Spinal cord (tissue), 10 donors: ENCODE measurements around the gene AGRP. TPM values are rescaled to one million over a fixed set of nuclear protein-coding genes. Genes with fewer than 3 reads are reported as not detected.

Experiments used
- DNase-seq, 6 donors: peaks; one replicate each; pipeline versions ENCODE4 v3.0.0 to v3.0.0-alpha.2; 2013 to 2015; ENCODE audit warnings: low spot score in 6 of 6, low read depth in 4 of 6
- H3K27ac ChIP-seq: one replicate; pipeline ENCODE4 v1.5.1; 2013; ENCODE audit warnings: low read depth, low read length, control low read depth
- H3K27me3 ChIP-seq: one replicate; pipeline ENCODE4 v1.6.1; 2013; ENCODE audit warnings: low read length; ENCODE audit not compliant: control insufficient read depth, insufficient read depth
- H3K36me3 ChIP-seq: one replicate; pipeline ENCODE4 v1.6.1; 2013; ENCODE audit warnings: low read length; ENCODE audit not compliant: control insufficient read depth, insufficient read depth
- H3K4me1 ChIP-seq: one replicate; pipeline ENCODE4 v1.6.1; 2013; ENCODE audit warnings: low read length; ENCODE audit not compliant: control insufficient read depth, insufficient read depth
- H3K4me3 ChIP-seq: one replicate; pipeline ENCODE4 v1.5.1; 2013; ENCODE audit warnings: low read depth, low read length, control low read depth
- H3K9me3 ChIP-seq: one replicate; pipeline ENCODE4 v1.6.1; 2013; ENCODE audit warnings: low read length; ENCODE audit not compliant: control insufficient read depth, insufficient read depth
- WGBS: methylation state at CpG from one replicate; pipeline ENCODE4 v1.1.5; 2013; ENCODE audit warnings: missing lambda C conversion rate; ENCODE audit not compliant: insufficient coverage; 5-methylcytosine and 5-hydroxymethylcytosine counted together
- polyA plus RNA-seq, 2 donors: library from polyadenylated mRNA; unstranded; fragments of 120-200 nt; gene quantifications; one replicate each; pipeline ENCODE4 v1.2.1, GENCODE V29; 2013; ENCODE audit not compliant: insufficient read length in 2 of 2
- total RNA-seq, 2 donors: library from RNA; depleted of rRNA in 1 of 2; stranded (reverse); fragments of 120-200 nt in 1 of 2; fragments of >200 nt in 1 of 2; gene quantifications; one replicate each; pipeline versions ENCODE4 v1.2.3 to v1.2.4, GENCODE V29; 2013 to 2014
- donor health status: healthy.

The AGRP gene
- total and polyA plus RNA-seq, 4 donors: 0.35 to 0.56 TPM; not detected in 2

- peaks cover 93% of the 10 kb centered on the region for H3K36me3 ChIP-seq
- no peaks in the 10 kb centered on the region for H3K27me3 ChIP-seq
- DNase-seq: no peak
- no peak overlapping the region for H3K4me3 ChIP-seq
- no peaks in the 10 kb centered on the region for H3K9me3 ChIP-seq
- H3K4me1 ChIP-seq: peaks cover 56% of the 10 kb centered on the region
- WGBS: 98% methylated on average over 4 of the region's 5 CpGs
- no peak overlapping the region for H3K27ac ChIP-seq
Measured at GRCh38 chr16:67448580-67448979, 34.8 kb downstream of the AGRP start.

GRCh38 chr16:67447508-67448076 is 35.8 kb downstream of the AGRP start:
- no peak overlapping the region for H3K27ac ChIP-seq
- H3K4me1 ChIP-seq: peaks cover 56% of the 10 kb centered on the region
- no peak for DNase-seq
- no peaks in the 10 kb centered on the region for H3K27me3 ChIP-seq
- no peak overlapping the region for H3K4me3 ChIP-seq
- no peaks in the 10 kb centered on the region for H3K9me3 ChIP-seq
- H3K36me3 ChIP-seq: peaks cover 93% of the 10 kb centered on the region
- WGBS: 72% methylated on average over 3 of the region's 6 CpGs

GRCh38 chr16:67446968-67447507 is 36.3 kb downstream of the AGRP start:
- no peaks in the 10 kb centered on the region for H3K27me3 ChIP-seq
- peaks cover 92% of the 10 kb centered on the region for H3K36me3 ChIP-seq
- DNase-seq: no peak
- no peaks in the 10 kb centered on the region for H3K9me3 ChIP-seq
- no peak overlapping the region for H3K4me3 ChIP-seq
- peaks cover 58% of the 10 kb centered on the region for H3K4me1 ChIP-seq
- WGBS: 71% methylated on average over 5 of the region's 8 CpGs
- no peak overlapping the region for H3K27ac ChIP-seq

- Histone ChIP-seq H3K27ac (no peak overlapping the region), H3K4me1 (peaks cover 55% of the 10 kb centered on the region), H3K27me3 (no peaks in the 10 kb centered on the region), H3K36me3 (peaks cover 92% of the 10 kb centered on the region), H3K4me3 (no peak overlapping the region), H3K9me3 (no peaks in the 10 kb centered on the region)
- DNase-seq: peak in 1 of 6 donors; percentile 43
- 75% methylated on average over 12 of the region's 12 CpGs for WGBS
Measured at GRCh38 chr16:67445913-67446907, 37.1 kb downstream of the AGRP start.

- 69% methylated on average over 3 of the region's 3 CpGs for whole genome bisulfite sequencing
- DNase-seq: no peak
- peaks cover 92% of the 10 kb centered on the region for H3K36me3 ChIP-seq
- H3K27ac ChIP-seq: no peak overlapping the region
- H3K27me3 ChIP-seq: no peaks in the 10 kb centered on the region
- peaks cover 51% of the 10 kb centered on the region for H3K4me1 ChIP-seq
- no peak overlapping the region for H3K4me3 ChIP-seq
- no peaks in the 10 kb centered on the region for H3K9me3 ChIP-seq
Measured at GRCh38 chr16:67445441-67445912, 37.9 kb downstream of the AGRP start.

- 93% methylated on average over 7 of the region's 7 CpGs for WGBS
- H3K36me3 ChIP-seq: peaks cover 92% of the 10 kb centered on the region
- peaks cover 51% of the 10 kb centered on the region for H3K4me1 ChIP-seq
- H3K27ac ChIP-seq: no peak overlapping the region
- no peak for DNase-seq
- H3K27me3 ChIP-seq: no peaks in the 10 kb centered on the region
- no peaks in the 10 kb centered on the region for H3K9me3 ChIP-seq
- H3K4me3 ChIP-seq: no peak overlapping the region
Measured at GRCh38 chr16:67445126-67445426, 38.3 kb downstream of the AGRP start.

DNA sequence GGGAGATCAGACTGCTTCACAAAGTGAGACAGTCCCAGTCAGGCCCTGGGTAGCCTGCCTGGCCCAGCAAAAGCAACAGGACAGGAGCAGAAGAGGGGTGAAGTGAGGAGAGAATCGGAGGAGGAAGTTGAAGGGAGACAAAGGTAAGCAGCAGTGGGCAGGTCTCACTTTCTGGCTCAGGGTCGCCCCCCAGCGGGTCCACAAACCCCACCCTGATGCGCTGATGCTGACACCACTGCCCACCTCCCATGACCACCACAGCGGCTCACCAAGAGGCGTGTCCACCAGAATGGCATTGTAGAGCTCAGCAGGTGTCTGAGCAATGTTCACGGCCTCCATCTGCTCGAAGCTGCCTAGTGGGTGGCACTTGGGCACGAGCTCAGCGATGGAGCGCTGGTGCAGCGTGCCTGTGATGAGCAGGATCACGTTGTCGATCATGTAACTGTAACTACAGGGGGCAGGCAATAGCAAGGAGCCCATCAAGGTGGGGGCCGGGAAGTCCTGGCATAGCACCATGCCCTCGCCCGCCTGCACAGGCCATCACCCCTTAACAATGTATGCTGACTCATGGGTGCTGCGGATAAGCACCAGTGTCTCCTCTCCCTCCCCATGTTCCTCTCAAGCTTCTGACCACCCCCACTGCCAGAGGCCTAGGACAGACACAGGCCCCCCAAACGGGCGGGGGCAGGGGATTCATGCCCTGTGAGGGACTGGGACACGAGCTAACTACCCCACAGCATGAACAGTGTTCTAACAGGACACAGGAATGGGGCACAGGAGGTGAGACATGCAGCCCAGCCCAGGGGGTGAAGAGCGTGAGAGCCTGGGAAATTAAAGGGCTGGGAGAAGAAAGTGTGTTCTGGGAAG is 38.9 kb downstream of the AGRP start:
- Histone ChIP-seq H3K4me3 (no peak overlapping the region), H3K4me1 (peaks cover 47% of the 10 kb centered on the region), H3K27me3 (no peaks in the 10 kb centered on the region), H3K27ac (no peak overlapping the region), H3K36me3 (peaks cover 91% of the 10 kb centered on the region), H3K9me3 (no peaks in the 10 kb centered on the region)
- DNase-seq: no peak
- WGBS: 64% methylated on average over 20 of the region's 22 CpGs

DNA sequence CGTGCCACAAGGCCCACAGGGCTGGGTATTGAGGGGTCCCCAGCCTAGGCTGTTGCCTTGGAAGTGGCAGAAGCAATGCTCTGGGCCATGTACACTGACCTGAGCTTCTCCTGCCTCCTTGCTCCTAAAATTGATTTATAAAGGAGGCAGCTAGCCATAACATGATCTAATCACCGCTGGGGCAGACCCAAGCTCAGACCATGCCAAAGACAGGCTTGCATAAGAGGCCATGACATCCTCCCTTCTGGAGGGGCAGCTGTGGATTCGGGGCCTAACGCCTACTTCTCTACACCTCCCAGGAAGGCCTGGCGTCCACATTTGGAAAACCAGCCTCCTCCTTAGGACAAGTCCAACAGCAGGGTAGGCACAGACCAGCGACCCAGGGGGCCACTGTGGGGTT is 40.1 kb downstream of the AGRP start:
- no peak for DNase-seq
- Histone ChIP-seq H3K36me3 (peaks cover 91% of the 10 kb centered on the region), H3K9me3 (no peaks in the 10 kb centered on the region), H3K4me3 (no peak overlapping the region), H3K27me3 (no peaks in the 10 kb centered on the region), H3K27ac (no peak overlapping the region), H3K4me1 (peaks cover 47% of the 10 kb centered on the region)
- 80% methylated on average over 2 of the region's 6 CpGs for WGBS

DNA sequence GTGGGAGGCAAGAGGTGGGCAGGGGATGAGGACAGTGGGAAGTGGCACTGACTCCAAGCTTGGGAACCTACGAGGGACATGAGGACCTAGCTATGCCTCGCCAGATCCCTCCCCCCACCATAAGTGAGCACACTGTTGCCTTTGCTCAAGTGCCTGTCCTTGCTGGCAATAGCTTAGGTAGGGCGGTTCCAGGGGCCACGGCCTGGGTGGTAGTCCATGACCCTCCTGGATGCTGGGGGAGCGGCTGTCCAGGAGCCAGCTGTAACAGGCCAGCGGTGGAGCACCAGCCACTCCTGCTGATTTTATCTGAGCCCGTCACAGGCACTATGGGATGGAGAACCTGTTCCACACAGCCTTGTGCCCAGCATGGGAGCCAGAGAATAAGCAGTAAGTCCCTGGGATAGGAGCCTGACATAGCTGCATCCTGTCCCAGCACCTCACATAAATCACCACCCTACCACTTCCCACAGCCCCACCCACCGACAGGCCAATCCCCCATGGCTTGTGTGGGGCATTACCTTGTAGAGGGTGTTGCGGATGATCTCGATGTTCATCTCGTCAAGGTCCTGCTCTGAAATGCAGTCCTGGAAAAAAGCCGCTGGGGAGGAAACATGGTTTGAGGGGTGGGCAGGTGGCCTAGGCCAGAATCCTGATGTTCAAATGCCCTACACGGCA is 40.6 kb downstream of the AGRP start:
- Histone ChIP-seq H3K4me3 (no peak overlapping the region), H3K36me3 (peaks cover 91% of the 10 kb centered on the region), H3K27me3 (no peaks in the 10 kb centered on the region), H3K27ac (no peak overlapping the region), H3K9me3 (no peaks in the 10 kb centered on the region), H3K4me1 (peaks cover 47% of the 10 kb centered on the region)
- 95% methylated on average over 10 of the region's 13 CpGs for WGBS
- no peak for DNase-seq
